Left renal cortex interstitium (tissue), 4 donors: ENCODE data around the gene WT1. TPM values are rescaled to one million over a fixed set of nuclear protein-coding genes. Genes with fewer than 3 reads are reported as not detected.
"Not testable (repeated sequence)": the region's sequence is repeated elsewhere in the genome, so short reads cannot be mapped to it uniquely, and the experiment has no call there.

Source experiments
- DNase-seq, 4 donors: peaks; one replicate each; pipeline ENCODE4 v3.0.0-alpha.2; 2013; ENCODE audit warnings: low read depth in 4 of 4, low spot score in 2 of 4, missing footprints in 1 of 4
- polyA plus RNA-seq, 4 donors: library from polyadenylated mRNA; unstranded; fragments of 120-200 nt; gene quantifications; one replicate each; pipeline ENCODE4 v1.2.1, GENCODE V29; 2013; ENCODE audit not compliant: insufficient read length in 4 of 4

Gene WT1
- polyA plus RNA-seq, 4 donors, result 206 to 249 (median 215) TPM

DNA sequence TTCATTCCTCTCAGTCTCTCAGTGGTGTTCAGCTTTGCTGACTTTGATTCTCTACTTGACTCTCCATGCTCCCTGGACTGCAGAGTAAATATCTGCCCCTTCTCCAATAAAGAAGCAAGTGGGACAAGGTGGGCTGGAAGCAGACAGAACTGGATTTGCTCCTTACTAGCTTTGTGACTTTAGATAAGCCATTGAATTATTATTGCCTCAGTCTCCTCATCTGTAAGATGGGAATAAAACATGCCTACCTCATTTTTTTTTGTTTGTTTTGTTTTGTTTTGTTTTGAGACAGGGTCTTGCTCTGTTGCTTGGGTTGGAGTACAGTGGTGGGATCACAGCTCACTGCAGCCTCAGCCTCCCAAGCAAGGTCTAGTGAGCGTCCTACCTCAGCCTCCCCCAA, 44.6 kb downstream of the WT1 start:
- DNase-seq, result no peak

DNA sequence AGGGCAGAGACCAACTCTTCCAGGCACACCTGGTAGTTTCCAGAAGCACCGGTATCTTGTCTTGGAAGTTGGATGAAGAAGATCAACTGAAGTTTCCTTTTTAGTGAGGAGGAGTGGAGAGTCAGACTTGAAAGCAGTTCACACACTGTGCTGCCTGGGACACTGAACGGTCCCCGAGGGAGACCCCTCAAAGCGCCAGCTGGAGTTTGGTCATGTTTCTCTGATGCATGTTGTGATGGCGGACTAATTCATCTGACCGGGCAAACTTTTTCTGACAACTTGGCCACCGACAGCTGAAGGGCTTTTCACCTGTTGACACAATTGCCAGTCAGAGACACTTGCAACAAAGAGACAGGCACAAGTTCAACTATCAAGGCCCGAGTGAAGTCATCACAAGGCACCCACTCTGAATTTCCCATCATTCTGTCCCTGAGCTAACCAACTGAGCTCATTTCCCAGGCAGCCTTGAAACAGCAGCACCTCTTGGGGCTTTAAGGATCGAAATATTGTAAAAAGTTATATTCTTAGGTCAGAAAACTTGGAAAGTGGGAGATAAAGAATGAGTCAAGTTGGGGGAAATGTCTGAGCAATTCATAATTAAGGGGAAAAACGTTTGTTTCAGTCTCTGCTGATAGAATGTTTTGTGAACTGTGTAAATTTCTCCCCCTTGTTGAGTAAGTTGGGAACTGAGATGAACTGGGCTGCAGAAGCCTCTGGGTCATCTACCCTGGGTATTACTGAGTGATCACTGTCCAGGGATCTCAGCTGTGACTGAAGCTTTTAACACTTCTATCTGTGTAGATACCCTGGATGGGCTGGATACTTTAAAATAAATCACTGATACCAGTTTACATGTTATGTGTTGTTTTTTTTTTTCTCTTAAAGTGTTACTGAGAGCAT, 46.2 kb downstream of the WT1 start:
- no peak for DNase-seq

DNA sequence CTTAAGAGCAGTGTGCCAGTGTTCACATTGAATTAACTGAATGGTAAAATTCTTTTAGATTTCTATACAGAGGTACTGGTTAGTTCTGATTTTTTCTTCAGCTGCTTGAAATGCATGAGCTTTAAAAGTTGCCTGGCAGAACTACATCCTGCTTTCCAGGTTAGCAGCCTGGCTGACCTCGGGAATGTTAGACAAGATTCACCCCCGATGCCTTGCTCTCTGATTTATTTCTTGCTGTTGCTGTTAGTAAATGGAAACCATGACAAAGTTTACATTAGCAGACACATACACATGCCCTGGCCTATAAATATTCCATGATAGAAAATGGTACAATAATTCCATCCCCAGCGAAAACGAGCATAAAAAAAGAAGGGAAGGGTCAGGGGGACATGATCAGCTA, 47.0 kb downstream of the WT1 start:
- no peak for DNase-seq

DNA sequence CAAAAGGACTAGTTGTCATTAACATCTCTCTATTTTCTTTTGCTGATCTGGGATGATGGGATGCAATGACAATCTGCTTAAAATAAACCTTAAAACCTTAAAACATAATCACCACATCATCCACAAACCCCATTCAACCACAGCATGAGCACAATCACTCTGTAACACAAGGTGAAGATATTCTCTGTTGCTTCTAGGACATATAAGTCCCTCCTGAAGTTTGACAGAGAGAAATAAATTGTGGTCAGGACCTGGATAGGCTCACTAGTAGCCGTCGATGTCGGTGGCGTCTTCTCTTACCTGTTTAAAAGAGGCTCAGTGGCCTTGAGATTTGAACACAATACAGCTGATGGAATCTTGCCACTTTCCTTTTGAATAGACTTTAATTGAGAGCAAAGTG, 47.9 kb downstream of the WT1 start:
- DNase-seq, result no peak

DNA sequence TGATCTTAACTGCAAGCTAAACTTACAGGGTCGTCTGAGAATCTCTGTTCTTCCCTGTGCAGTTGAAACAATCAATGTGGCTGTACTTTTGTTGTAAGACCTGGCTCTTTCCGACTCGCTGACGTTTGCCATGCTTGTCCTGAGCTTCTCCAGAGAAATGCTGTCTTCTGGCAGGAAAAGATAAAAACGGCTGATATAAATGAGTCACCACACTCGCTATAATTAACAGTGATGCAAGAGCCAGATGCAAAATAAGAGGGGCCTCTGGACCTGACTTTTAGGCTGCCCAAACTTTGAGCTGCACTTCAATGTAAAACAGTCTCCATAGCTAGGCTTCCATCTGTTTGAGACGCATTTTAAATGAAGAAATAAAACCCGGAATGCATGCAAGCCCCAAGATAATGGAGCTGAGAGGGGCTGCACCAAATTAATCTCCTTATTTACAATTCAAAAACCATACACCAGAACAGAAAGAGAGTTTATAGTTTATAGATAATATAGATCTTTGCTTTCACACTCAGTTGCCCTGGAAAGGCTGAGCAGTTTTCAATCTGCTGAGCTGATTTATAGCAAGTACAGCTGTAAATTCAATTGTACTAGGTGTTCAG, 48.5 kb downstream of the WT1 start:
- no peak for DNase-seq

DNA sequence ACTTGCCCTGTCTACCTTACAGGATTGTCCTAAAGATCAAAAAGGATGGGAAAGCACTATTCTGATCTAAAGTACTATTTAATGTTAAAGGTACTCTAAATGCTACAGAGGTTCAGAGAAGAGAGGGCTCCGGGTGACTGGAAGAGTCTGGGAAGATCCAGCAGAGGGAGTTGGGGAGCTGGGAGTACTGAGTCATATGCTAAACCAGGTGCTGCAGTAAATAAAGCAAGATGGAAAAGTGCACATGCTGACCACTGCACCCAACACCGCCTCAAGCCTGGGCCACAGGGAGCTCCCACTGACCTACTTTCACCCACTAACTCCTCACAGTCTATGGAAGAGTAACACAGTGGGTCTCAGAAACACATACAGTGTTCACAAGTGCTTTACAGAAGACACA, 49.3 kb downstream of the WT1 start:
- DNase-seq, result no peak

DNA sequence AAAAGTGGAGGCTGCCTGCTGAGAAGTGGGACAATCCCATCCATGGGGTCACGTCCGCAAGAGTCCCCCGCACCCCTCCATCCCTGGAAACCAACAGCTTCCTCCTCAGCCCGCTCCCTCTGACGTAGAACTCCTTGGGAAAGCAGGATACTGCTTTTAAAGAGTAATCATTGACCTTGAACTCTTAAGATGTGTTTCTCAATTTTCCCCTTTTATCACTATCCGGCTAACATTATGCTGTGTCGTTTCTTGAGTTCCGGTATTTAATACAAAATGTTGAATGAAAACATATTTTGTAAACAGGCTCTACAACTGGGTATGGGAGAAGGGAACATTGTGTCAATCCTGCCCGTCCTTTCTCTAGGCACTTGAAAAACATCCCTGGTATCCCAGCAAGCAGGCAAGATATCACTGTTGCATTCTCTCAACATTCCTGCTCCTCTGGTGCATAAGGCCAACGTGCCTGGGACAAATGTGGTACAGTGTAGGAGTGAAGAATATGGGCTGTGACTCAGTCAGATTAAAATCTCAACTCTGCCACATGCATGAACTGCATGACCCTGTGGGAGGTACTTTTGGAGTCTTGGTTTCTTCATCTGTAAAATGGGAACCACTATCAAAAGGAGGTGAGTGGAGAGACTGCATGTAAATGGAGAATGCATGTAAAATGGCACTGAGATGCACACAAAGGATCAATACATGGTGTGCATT, 52.8 kb downstream of the WT1 start:
- no peak for DNase-seq

DNA sequence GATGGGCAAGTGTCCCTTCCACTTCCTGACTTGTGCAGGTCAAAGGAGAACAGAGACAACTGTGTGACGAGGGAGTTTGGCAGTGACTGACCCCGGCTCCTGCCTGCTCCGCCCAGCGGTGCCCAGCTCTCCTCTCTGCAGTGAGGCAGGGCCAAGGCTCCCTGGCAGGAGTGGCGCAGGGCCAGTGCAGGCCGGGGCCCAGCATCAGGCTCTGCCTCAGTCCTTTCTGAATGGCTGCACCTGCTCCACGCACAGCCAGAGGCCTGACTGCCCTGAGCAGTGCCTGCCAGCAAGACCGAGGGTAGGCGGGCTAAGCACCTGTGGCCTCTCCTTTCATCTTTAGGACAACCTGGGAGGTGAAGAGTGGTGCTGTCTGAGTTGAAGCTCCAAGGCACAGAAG, 54.2 kb downstream of the WT1 start:
- DNase-seq, result no peak

DNA sequence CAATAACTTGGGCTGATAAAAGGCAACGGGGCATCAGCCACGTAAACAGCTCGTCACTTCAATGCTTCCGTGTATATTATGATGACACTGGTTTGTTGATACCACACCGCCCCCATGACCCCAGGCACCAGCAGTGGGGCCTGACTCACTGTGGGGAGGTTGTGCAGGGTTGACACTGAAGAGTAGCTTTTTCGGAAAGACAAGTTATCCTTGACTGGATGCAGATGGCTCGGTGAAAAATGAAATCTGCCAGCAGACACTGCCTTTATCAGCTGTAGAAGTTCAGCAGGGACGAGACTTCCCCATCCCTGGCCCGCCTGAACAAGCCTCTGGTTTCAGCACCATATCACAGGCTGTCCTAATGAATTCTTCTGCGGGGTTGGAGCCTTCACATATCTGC, 55.6 kb downstream of the WT1 start:
- no peak for DNase-seq

DNA sequence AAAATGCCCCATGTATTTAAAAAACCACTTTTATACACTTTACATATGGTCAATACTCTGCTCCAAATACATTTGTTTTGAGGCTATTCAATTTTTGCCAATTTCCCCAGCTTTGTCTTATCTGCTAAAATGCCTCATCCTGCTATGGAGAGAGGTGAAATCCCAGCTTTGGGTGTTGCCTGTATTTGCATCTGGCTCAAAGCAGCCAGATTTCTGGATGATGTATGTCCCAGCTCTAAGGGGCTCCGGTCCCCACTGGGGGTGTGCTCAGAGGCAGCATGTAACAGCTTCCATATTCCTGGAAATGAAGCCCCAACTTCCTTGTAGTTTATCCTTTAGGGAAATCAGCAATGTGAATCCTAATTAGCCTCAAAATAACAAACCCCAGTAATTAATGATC, 59.5 kb downstream of the WT1 start:
- DNase-seq, result no peak

DNA sequence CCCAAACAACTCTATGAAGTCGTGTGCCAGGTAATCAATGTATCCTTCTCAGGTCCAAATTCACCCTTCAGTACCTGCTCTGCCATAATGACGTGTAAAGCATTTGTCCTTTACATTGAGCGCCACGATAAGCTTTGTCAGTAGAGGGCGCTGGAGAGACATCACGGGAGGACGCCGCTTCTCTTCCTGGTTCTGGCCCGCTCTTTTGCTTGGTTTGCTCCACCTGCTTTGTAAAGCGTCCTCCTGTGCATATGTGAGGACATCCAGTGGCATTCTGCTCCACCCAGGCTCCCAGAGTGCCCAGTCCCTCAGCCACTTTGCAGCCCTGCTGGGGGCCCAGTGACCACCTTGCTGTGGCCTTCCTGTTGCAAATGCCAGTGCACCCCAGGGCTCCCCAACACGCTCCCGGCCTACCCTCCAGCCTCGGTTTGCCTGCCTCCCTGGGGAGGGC, 61.1 kb downstream of the WT1 start:
- DNase-seq, result no peak

DNA sequence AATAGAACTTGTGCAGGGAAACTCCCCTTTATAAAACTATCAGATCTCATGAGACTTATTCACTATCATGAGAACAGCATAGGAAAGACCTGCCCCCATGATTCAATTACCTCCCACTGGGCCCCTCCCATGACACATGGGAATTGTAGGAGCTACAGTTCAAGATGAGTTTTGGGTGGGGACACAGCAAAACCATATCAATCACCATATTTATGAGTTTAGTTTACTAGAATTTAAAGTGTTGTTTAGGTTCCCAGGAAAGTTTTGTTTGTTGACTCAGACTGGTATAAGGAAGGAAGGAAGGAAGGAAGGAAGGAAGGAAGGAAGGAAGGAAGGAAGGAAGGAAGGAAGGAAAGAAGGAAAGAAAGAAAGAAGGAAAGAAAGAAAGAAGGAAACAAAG, 65.4 kb downstream of the WT1 start:
- DNase-seq, result not testable (repeated sequence)

DNA sequence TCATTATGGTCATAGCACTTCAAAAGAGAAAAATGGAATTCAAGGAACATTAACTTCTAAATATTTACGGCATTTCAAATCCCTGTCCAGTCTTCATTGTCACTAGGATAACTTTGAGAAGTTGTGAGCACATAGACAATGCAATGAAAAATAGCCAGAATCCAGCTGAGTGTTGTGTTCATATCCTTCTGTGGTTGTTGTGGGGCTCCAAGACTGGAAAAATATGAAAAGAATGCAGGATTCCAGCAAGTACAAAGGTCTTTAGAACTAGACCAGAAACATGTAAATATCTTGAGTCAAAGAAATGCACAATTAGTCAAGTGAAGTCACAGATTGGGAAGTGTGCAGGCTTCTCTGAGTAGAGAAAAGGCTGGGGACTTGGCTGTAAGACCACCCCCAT, 68.7 kb downstream of the WT1 start:
- DNase-seq, result no peak

DNA sequence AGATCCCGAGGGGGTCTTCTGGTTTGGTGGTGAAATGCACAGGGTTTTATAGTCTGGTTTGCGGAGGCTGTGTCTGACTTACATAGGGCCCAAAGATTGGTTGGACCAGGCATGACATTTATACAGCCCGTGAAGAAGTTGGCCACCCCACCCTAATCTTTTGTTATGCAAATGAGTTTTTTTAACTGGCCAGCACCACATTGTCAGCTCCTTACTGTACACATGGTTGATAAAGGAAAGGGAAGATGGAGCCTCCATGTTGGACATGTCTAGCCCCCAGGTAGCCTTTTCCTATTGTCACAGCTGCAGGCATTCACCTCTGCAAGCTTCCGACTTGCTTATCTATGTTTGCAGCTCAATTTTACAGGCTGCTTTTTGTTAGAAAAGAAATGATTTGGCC, 70.1 kb downstream of the WT1 start:
- DNase-seq, result no peak

DNA sequence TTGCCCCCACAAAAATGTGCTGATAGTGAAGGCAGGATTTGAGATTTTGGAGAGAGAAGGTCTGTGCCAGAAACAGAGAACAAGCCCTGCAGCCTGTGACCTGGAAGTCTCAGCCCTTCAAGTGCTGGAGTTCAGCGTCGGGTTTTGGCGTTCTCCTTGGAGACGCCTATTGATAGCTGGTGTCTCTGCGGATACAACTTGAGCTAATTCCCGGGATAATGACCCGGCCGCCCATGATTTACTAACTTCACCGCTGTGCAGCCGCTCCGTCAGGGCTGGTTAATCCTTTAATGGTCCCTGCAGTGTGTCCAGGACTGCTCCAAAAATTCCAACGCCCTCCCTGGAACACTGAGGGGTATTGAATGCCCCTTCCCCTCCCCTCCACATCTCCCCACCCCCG, 76.6 kb downstream of the WT1 start:
- peak in 1 of 4 donors; percentile 42 for DNase-seq

DNA sequence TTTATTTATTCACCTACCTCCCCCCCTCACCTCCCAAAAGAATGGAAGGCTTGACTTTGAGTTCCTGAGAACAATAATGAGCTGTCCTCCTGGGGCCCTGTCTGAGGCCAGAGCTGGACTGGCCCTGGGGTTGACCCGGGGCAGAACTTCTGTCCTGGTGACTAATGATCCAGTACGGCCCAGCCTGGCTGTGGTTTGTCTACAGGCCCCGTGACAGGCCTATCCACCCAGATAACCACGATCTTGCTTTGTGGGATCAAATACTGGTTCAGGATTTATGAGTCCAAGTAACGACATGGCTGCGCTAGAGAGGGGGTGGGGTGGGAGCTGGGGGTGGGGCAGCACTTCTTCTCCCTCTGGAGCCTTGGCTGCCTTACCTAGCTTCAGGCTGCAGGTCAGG, 81.5 kb downstream of the WT1 start:
- no peak for DNase-seq

DNA sequence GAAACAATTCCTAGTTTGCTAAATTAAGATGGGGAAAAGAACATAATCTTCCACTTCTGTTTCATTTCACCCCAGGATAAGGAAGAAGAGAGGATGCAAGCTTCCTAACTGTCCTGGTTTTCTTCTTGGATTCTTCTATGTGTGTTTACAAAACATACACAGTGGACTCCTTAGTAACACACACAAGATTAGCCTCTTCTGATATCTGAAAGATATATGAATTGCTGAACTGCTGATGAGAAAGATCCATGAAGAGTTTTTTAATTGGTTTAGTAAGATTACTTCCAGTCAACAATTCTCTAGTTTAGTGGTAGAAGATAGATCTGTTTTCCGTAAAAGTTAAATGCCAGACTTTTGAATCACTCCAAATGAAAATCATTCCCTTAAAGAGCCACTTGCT, 86.8 kb downstream of the WT1 start:
- DNase-seq, result no peak

DNA sequence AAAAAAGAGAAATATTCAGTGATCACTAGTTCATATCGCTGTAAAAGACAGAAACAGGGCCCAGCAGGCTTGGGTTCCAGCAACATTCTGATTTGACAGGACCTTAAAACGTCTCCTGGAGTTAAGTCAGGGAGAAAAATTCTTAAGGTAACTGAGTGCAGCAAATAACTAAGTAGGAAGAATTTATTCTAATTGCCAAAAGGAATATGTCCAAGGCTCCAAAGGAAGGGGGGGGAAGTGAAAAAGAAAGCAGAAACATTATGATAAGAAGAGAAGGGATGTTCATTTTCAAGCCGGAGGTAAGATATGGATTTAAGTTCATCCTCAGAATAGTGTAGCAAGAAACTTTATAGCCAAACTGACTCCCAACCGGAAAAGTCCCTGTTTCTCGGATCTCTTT, 90.4 kb downstream of the WT1 start:
- no peak for DNase-seq

DNA sequence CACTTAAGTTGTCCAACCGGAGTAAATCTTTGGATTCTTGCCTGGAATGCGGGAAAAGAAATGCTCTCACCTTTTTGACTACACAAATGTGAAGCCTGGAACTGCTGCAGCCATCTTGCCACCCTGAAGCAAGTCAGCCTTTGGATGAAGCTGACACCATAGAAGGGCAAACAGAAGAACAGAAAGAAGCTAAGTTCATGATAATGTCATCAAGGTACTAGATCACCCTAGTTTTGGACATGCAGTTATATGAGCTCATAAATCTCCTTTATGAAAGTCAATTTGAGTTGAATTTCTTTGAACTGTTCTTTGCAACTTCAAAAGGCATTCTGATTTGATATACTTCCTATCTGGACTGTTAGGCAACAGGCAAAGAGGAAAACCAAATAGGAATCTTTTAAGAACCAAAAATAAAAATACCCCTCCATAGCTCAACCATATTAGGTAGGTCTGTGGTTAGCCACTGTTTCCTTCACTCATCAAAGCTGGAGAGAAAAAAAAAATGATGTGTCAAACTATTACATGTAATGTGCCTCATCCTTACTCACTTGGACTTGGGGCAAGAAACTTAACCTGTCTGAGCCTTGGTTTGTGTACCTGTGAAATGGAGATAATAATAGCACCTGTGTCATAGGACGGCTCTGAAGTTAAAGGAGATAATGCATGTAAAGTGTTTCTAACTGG, 91.9 kb downstream of the WT1 start:
- no peak for DNase-seq

DNA sequence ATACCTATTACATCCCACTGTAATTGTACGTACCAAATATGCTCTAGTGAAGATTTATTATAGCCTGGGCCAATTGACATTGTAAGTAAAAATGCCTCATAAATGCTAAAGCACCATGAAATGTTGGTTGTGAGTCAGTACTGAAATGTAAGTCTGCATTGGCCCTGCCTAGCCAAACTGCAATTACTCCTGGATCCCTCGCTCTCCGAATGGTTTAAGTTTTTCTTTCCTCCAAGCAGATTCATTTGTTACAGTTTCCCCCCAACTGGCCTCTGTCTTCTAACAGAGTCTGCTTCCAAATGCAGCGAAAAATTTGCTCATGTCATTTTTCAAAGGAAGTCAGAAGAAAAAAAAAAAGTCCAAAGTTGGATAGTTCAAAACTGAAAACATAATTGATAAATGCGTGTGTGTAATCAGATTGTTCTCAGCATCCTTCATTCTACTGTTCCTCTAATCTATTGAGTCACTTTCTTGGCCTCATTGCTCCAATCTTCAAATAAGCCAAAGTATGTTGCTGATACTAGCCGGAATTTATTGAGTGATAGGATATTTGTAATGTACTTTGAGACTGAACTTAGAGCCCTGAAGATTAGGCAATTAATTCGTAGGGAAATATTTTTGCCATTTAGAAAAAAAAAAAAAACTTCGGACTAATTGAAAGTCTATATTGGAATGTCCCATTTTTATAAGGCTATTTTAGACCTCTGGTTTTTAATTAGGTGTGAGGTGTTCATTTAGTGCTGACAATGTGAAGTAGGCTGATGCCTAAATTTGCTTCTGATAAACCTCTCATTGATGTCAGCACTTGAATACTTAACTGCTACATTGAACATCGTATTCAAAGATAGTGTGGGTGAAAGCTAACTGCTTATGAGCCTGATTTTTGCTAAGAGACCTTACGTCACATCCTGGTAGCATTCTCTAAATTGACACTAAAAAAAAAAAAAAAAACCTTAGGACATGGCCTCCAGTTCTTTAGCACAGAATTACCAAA, 93.4 kb downstream of the WT1 start:
- no peak for DNase-seq
